ENCODE results near the gene CREBRF.

- TF ChIP-seq SUZ12 (IDR thresholded peaks at IDR 0.05; ENCODE audit: extremely low read depth, insufficient read depth, insufficient read length): no peak
- no peak for TF ChIP-seq ZNF274 (IDR thresholded peaks at IDR 0.05; ENCODE audit: low read depth, low read length)
- no peak for TF ChIP-seq YY1 (IDR thresholded peaks at IDR 0.05; ENCODE audit: insufficient read depth, insufficient read length)
These were observed 35.8 kb downstream of the CREBRF start for GRCh38 chr5:173091981-173092380.
